NCI-H82 treated with DMSO at 0.1 percent for 48 hours (cell line): ENCODE measurements around the gene EDC4.
"Not testable (repeated sequence)": the region's sequence is repeated elsewhere in the genome, so short reads cannot be mapped to it uniquely, and the experiment has no call there.

Experiments
- DNase-seq: peaks from one replicate; lab custom pipeline; 2025; ENCODE audit not compliant: unreplicated experiment; lab: John Stamatoyannopoulos, UW

Gene EDC4

GRCh38 chr16:67872631-67873434 lies at the start of gene EDC4:
Gene EDC4, plus strand, starts transcription at chr16:67873052. Its CDS starts 210 bp downstream, at chr16:67873262.
- DNase-seq, result peak; percentile 30

DNA sequence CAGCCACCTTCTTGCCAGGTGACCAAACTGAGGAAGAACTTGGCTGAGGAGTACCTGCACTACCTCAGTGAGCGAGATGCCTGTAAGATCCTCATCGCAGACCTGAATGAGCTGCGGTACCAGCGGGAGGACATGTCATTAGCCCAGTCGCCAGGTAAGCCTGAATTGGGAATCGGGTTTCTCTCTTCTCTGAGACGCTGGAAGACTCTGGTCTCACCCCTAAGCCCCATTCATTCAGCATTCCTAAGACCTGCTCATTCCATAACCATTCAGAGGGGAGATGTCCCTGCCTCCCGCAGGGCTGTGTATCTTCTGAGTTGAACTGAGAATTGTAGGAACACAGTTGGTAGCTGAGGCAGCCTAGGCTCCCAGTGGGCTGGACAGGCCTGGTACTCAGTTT lies 47.7 kb upstream of the EDC4 start:
- no peak for DNase-seq

DNA sequence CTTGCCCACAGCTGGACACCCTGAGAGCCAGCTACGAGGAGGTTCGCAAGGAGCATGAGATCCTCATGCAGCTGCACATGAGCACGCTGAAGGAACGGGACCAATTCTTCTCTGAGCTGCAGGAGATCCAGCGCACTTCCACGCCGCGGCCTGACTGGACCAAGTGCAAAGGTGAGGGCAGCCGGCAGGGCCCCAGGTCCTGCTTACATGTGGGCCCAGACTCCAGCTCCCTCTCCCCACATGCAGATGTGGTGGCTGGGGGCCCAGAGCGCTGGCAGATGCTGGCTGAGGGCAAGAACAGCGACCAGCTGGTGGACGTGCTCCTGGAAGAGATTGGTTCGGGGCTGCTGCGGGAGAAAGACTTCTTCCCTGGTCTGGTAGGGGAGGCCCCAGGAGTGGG lies 46.9 kb upstream of the EDC4 start:
- no peak for DNase-seq

DNA sequence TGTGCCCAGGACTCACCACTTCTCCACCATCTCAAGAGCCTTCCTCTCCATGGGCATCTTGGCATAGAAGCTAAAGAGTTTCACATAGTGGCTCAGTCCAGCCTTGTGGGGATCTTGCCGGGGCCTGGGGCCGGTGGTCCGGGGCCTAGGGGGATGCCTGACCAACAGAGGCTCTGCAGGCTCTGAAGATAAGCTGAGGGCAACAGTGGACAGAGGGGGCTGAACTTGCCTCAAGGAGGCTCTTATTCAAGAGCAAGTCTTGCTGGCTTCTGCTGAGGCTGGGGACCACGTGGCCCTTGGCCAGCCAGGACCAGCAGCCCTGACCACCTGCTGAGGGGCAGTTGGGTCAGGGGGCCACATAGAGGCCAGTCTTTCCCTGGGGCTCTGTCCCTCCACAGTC lies 44.2 kb upstream of the EDC4 start:
- DNase-seq, result no peak

DNA sequence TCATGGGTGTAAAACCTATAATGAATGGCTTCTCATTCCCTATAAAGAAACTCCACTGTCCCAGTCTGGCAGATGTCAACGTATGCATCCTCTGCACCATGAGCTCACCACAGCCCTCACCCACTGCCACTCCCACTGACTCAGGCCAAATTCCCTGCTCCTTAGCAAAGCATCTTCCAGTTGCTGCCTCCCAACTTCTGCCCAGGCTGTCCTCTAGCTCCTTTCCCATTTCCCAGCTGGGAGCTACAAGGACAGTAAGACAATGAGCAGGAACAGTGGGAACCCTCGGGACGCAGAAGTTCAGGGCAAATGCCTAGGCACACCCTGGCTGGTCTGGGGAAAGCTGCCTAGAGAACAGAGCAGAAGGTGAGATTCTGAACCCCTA lies 39.8 kb upstream of the EDC4 start:
- DNase-seq, result no peak

DNA sequence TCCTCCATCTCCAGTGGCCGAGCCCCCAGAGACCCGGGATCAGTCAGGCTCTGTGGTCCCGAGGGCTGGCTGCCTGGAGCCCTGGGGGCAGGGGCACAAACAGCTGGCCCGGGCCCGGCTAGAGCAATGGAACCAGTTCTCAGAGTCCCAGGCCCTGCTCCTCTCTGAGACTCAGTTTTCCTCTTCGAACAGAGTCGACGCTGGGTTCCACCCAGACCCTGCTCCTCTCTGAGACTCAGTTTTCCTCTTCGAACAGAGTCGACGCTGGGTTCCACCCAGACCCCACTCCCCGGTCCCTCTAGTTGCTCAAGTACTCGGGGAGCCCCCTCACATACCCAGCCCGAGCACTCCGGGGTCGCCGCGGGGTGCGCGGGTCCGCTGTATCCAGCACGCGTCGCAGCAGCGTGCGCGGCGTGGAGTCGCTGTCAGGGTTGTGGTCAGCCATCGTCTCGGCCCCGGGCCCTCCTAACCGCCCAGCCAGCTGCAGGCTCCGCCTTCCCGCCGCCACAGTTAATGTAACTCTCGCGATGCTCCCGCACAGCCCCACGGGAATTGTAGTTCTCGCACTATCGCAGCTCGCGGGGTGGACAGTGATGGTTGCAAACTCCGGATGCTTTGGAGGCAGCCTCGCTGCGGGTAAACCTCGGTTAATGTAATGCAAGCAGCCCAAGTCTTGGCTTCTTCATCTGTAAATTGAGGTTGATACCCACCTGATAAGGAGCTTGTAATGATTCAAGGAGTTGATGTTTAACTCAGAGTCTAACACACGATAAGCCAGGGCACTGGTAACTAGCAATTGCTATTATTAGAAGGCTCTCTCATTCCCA lies 39.2 kb upstream of the EDC4 start:
- DNase-seq, result peak; percentile 65

GRCh38 chr16:67834242-67834614 lies 38.6 kb upstream of the EDC4 start:
- no peak for DNase-seq

DNA sequence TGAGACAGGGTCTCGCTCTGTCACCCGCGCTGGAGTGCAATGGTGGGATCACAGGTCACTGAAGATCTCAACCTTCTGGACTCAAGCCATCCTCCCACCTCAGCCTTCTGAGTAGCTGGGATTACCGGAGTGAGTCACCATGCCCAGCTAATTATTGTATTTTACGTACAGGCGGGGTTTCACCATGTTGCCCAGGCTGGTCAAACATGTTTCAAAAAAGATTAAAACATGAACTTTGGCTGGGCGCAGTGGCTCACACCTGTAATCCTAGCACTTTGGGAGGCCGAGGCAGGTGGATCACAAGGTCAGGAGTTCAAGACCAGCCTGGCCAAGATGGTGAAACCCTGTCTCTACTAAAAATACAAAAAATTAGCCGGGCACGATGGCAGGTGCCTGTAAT lies 35.7 kb upstream of the EDC4 start:
- not testable (repeated sequence) for DNase-seq

GRCh38 chr16:67837811-67838210 lies 35.0 kb upstream of the EDC4 start:
- DNase-seq, result no peak

GRCh38 chr16:67841198-67841815 lies 31.5 kb upstream of the EDC4 start:
- DNase-seq, result no peak

DNA sequence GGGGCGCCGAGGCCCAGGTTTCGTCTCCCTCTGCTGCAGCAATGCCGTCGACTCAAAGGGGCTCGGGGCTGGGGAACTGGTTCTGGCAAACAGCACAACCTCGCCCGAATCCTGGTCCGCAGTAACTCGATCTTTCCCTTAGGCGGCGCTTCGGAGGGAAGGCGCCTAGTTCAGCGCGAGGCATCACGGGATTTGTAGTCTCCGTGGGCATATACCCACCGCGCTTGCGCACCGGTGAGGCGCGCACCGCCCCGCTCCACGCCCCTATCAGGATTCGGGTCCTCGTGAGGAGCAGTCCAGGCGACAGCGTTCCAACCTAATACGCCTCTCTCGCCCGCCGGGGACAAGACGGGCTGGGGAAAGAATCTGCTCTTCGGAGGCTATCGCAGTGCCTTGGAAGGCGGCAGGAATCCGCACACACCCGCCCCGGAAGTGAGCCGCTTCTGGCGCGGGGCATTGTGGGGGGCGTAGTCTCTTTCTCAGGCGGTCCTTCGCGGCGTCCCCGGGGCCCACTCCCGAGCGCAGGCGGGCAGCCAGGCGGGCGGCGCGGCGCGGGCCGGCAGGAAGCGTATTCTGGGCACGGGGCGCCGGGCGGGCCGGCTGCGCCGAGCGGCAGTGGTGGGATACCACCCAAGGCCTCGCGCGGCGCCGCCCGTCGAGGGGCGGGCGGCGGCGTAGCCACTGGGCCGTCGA lies 30.9 kb upstream of the EDC4 start, which contains the start of gene THAP11:
TSS of gene THAP11 (plus strand) at position 505 of the 693 bp plus-strand sequence. CDS start 235 bp downstream, outside the sequence.
- peak; percentile 94 for DNase-seq

GRCh38 chr16:67842509-67843342 lies 30.1 kb upstream of the EDC4 start:
- no peak for DNase-seq

DNA sequence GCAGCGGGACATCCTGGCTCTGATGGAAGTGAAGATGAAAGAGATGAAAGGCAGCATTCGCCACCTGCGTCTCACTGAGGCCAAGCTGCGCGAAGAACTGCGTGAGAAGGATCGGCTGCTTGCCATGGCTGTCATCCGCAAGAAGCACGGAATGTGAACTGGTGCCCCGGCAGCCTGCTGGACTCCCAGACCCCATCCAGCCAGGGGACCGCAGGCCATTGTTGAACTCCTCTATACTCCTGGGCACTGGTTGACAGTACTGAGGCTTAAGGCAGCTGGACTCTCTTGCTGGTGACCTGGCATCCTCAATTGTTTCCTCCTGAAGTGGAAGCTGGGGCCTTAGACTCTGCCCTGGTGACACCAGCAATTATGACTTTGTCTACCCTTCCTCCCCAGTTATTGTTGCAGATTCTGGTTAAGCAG lies 29.5 kb upstream of the EDC4 start:
- DNase-seq, result no peak

- no peak for DNase-seq
Observed at GRCh38 chr16:67844497-67844896, 28.4 kb upstream of the EDC4 start.

- no peak for DNase-seq
Observed at GRCh38 chr16:67845291-67846062, 27.4 kb upstream of the EDC4 start.

- no peak for DNase-seq
Observed at GRCh38 chr16:67846063-67846319, 26.9 kb upstream of the EDC4 start.

DNA sequence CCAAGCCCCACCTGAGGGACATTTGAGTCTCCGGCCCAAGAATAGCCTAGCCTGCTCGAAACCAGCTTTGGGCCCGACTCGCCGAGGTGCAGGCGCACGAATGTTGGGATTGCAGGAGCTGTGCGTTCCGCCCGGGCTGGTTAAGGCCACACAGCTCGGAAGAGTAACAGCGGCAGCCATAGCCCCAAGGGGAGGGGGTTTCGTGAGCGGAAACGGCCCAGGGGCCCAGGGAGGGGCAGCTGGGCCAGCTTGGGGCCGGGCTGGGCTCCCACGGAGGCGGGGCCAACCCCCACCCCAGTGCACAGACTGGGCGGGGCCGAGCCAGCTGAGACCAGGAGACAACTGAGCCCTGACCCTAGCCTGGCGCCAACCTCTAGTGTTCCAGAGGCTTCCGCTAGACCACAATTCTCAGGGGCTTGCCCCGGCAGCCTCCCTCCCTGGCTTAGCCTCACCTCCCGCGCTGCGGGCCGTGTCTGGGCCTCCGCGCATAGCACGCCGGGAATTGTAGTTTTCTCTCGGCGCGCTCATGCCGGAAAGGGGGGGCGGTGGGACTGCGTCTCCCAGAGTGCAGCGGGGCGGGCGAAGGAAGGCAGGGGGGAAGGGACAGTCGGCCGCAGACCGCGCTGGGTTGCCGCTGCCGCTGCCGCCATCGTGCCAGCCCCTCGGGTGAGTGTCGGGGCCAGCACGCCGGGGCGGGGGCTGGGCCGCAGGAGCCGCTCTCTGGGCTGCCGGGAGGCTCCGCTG lies 26.4 kb upstream of the EDC4 start, which contains the start of gene NUTF2:
TSS of gene NUTF2 (plus strand) at position 614 of the 744 bp plus-strand sequence. CDS start 18,198 bp downstream, outside the sequence.
- DNase-seq, result peak; percentile 95

DNA sequence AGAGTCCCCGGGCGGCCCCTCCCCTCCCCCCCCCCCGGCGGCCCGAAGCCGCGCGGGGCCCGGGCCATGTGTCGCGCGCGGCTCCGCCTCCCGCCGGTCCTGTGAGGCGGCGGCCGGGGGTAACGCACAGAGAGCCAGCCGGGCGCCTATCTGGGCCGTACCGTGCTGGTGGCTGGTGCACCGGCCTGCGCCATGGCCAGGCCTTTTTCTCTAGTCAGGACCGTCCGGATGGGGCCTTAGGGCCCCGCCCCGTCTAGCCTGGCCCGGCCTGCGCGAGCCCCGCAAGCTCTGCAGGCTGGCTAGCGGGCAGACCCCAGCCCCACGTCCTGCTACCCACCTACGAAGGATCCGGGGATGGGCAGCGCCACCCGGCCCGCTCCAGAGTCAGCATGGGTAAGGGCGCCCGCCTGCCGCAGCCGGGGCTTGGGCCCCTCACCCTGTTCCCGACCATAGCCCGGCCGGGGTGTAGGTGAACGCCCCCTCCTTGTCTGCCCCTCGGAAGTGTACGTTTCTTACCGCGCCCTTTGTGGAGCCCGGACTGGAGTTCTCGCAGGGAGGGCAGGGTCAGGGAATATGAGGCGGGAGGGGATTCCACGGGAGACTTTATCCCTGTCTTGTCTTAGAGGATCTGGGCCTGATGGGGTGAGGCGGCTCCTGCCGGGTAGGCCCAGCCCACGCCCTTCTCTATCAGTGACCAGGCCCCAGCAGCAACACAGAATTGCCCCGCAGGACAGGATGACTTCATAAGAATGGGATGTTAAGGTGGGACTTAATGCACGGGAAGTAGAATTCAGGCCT lies 25.6 kb upstream of the EDC4 start, which contains the start of gene CENPT:
TSS of gene CENPT (minus strand) at position 630 of the 798 bp plus-strand sequence. CDS start 13,834 bp downstream, outside the sequence.
- no peak for DNase-seq
